Measurements from ENCODE around the gene MYT1.

DNA sequence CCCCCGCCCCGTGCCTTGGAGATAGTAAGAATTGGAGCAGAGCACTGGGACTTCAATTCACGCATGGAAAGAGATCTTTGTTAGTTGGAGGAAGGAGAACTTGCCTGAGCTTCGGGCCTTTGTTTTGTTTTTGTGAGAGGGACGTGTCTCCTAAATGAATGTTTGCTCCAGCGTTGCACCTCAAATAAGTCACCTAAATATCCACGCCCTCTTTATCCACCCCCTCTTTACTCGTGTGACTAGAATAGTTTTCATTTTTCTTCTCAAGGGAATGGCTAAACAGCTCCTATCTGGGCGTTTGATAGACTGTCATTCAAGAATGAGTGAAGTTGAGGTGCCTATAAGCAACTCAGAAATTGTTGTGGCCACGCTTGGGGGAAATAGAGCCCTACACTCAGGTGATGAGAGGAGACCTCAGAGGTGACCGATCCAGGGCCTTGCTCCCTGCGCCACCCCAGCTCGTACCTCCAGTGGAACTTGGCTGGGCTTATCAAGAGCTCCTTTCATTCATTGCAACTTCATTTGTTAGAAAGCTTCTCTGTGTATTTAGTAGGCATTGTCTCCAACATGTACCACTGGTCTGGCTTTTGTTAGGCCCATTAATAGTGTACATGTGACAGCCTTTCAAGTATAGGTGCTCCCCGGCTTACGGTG lies 92.2 kb downstream of the MYT1 start:
- no peak for TF ChIP-seq TAF1 (IDR thresholded peaks at IDR 0.05; ENCODE audit: low read depth, low read length)
- TF ChIP-seq POLR2A (IDR thresholded peaks at IDR 0.05; ENCODE audit: low read depth, low read length): no peak
- TF ChIP-seq POLR2AphosphoS5 (IDR thresholded peaks at IDR 0.05; ENCODE audit: low read depth, low read length): no peak
- TF ChIP-seq SPI1 (IDR thresholded peaks at IDR 0.05; ENCODE audit: low read depth, low read length): no peak
- no peak for TF ChIP-seq PAX5 (IDR thresholded peaks at IDR 0.05; ENCODE audit: insufficient read depth, low read length, severe bottlenecking)
